Brain (organoid and tissue), 1 donor: ENCODE measurements around the gene EVI2B. TPM values are rescaled to one million over a fixed set of nuclear protein-coding genes. Genes with fewer than 3 reads are reported as not detected.

ENCODE experiments used
- polyA plus RNA-seq: library from polyadenylated mRNA; stranded (reverse); fragments of 350-450 nt; fragmentation: Illumina TruSeq; extraction: RNeasy Lipid Tissue Mini Kit (QIAGEN cat#74804); gene quantifications from one replicate; pipeline ENCODE4 v1.2.3, GENCODE V29; 2015; ENCODE audit warnings: low read depth, low replicate concordance; ENCODE audit not compliant: insufficient read depth

Gene EVI2B
- polyA plus RNA-seq, 1 donor from 2014 or later, result 2.4 TPM

Other genes with a start within 250 kb of the EVI2B start
- 16.0 TPM for gene NF1, start 219.1 kb downstream of the EVI2B start, polyA plus RNA-seq
- 44.9 TPM for gene OMG, start 16.8 kb downstream of the EVI2B start, polyA plus RNA-seq
- 27.8 TPM for gene EVI2A, start 7.6 kb upstream of the EVI2B start, polyA plus RNA-seq
- gene RAB11FIP4, start 77.6 kb upstream of the EVI2B start, polyA plus RNA-seq, result 49.1 TPM